Measurements from ENCODE around the gene HMOX2. TPM values are rescaled to one million over a fixed set of nuclear protein-coding genes. Genes with fewer than 3 reads are reported as not detected.

Gene HMOX2, protein sequence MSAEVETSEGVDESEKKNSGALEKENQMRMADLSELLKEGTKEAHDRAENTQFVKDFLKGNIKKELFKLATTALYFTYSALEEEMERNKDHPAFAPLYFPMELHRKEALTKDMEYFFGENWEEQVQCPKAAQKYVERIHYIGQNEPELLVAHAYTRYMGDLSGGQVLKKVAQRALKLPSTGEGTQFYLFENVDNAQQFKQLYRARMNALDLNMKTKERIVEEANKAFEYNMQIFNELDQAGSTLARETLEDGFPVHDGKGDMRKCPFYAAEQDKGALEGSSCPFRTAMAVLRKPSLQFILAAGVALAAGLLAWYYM
- total RNA-seq (2014; rRNA removed; shearing (Covaris generic)) = 32.2 and 34.6 TPM in 2 replicates
- polyA plus RNA-seq (2014; cell fraction: nucleus; rRNA removed) = 31.4 and 44.9 TPM in 2 replicates

DNA sequence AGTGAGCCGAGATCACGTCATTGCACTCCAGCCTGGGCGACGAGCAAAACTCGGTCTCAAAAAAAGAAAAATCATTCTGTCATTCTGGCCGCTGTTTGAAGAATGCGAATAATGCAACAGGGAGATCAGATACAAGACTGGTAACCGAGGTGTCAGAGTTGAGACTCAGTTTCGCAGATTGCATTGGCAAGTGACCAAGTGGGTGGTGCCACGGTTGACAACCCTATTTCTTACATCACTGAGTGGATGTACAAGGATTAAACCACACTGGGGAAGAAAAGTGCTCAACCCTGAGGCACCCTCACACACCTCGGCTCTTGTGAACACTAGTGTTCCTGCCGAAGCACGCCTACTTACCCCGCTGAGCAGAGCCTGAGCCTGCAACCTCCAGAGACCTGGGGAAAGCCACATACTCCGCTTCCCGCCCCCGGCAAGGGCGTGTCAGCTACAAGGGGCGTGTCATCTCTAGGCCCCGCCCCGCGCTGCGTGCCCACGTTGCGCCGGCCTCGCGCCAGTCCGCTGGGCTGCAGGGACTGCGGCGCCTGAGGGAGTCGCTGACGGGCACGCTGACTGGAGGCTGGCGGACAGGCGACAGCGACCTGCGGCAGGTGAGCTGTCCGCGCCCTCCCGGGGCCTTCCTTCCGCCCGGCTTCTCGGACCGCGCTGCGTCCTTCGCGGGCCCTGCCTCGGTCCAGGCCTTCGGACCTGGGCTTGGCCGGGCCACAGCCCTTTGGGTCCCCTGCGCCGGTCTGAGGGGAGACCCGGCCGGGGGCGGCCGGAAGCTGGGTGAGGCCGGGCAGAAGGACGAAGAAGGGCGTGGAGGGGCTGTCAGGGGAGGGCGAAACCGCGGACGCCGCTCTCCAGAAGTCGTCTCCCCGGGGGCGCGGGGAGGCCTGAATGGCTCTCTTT lies at the start of gene HMOX2:
HMOX2 (plus strand) TSS at position 519 of the 909 bp plus-strand sequence. CDS start 29,127 bp downstream, outside the sequence.
- peak; percentile 93 for DNase-seq (ENCODE audit: extremely low read depth, low read depth)

DNA sequence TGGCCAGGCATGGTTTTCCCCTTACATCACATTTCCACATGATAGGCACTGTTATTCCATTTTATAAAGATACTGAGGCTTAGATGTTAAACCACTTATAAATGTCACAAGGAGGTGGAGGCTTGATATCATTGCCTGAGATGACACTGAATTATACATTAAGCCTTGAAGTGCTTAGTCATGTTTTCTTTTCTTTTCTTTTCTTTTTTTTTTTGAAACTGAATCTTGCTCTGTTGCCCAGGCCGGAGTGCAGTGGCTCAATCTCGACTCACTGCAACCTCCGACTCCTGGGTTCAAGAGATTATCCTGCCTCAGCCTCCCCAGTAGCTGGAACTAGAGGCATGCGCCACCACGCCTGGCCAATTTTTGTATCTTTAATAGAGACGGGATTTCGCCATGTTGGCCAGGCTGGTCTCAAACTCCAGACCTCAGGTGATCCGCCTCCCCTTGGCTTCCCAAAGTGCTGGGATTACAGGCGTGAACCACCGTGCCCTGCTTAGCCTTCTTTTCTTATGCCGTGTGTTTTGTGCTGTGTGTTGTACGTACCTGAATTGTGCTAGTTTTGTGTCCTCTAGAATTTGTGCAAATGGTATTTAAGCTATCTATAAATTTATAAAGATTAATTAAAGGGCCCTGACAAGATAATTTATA lies 49.4 kb upstream of the HMOX2 start:
- DNase-seq (ENCODE audit: extremely low read depth, low read depth) = no peak

DNA sequence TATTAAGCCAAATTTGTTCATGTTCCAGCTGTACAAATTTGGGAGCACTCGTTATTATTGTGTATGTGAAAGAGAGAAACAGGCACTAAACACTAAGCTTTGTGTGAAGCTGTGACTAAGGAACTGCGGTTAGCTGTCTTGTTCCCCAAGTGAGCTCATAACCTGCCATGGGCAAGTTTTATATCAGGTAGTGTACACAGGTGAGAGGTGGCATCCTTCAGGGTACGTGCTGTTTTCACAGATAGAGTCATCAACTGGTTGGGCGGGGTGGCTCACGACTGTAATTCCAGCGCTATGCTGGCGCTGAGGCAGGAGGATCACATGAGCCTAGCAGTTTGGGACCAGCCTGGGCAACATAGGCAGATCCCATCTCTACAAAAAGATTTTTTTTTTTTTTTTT lies 47.7 kb upstream of the HMOX2 start:
- DNase-seq (ENCODE audit: extremely low read depth, low read depth) = no peak

DNA sequence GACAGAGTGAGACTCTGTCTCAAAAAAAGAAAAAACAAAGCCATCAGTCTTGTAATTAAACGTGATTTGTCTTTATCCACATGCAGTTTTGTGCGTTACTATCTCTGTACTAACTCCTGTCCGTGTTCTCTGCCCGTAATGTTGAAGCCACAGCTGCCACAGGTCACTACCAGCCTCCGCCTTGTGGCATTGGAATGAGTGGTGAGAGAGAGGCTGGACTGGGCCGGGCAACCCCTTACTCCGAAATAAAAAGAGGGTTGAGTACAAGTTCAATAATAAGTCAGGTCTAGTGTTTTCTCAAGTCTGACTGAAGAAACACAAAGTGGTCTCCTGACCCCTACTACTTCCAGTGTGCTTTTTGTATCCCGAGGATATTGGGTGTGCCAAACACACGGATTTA lies 45.2 kb upstream of the HMOX2 start:
- DNase-seq (ENCODE audit: extremely low read depth, low read depth) = no peak

DNA sequence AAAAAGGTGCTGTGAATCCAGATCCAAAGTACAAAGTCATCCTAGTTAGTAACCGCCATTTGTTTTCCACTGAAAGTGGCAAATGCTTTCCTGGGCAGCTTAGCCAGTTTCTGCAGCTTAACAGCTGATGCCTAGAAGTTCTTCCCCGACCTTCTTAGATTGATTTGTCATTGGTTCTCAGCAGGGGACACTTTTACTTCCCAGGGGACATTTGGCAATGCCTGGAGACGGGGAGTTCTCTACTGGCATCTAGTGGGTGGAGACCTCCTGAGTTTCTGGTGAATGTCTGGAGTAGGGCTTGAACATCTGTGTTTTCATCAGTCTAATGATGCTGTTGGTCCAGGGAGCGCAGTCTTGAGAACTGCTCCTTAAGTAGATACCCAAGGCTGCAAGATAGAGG lies 43.0 kb upstream of the HMOX2 start:
- DNase-seq (ENCODE audit: extremely low read depth, low read depth) = no peak

DNA sequence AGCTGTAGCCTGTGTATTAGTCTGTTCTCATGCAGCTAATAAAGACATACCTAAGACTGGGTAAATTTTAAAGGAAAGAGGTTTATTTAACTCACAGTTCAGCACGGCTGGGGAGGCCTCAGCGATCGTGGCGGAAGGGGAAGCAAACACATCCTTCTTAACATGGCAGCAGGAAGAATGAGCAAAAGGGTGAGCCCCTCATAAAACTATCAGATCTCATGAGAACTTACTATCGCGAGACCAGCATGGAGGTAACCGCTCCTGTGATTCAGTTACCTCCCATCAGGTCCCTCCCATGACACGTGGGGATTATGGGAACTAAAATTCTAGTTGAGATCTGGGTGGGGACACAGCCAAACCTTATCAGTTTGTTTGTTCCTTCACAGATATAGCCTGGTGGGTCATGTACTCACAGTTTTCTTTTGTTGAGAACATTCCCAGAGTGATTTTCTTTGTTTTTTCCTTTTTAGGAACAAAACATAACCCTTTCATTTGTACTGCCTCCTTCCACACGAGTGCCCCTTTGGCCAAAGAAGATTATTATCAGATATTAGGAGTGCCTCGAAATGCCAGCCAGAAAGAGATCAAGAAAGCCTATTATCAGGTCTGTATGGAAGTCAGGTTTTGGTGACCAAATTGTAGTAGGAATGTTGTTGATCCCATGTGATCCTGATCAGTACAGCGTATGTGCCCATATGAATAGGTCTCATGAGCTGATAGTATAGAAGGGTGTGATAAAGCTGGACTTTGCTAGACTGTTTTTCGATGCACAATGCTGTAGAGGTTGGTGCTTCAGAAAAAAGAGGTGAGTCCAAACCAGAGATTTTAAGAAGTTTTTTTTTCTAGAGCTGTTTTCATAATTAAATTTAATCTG lies 42.0 kb upstream of the HMOX2 start:
- no peak for DNase-seq (ENCODE audit: extremely low read depth, low read depth)

DNA sequence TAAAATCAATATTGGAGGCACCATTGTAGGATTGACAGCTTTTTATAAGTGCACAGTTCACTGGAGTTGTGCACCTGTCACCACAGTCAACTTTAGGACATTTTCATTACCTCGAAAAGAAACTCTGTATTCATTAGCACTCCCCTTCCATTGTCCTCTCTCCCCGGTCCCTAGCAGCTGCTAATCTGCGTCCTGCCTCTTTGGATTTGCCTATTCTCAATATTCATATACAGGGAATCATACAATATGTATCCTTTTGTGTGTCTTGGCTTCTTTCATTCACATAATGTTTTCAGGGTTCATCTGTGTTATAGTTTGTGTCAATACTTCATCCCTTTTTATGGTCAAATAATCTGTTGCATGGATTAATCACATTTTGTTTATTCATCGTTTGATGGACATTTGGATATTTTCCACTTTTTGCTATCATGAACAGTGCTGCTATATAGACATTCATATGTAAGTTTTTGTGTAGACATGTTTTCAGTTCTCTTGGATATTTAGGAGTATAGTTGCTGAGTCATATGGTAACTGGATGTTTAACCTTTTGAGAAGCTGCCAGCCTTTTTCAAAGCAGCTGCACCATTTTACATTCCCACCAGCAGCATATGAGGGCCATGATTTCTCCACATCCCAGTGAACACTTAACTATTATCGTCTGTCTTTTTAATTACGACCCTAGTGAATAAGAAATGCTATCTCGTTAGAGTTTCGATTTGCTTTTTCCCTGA lies 40.7 kb upstream of the HMOX2 start:
- DNase-seq (ENCODE audit: extremely low read depth, low read depth) = no peak

DNA sequence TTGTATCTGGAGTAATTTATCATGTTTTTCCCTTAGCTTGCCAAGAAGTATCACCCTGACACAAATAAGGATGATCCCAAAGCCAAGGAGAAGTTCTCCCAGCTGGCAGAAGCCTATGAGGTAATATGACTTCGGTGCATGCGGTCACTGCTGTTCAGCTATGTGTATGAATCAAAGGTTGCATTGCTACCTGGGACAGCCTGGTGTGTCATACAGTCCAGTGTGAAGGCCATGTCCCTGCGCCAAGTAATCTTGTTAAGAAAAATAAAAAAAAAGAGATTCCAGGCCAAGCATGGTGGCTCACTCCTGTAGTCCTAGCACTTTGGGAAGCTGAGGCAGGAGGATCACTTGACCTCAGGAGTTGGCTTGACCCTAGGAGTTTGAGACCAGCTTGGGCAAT lies 38.8 kb upstream of the HMOX2 start:
- DNase-seq (ENCODE audit: extremely low read depth, low read depth) = no peak

DNA sequence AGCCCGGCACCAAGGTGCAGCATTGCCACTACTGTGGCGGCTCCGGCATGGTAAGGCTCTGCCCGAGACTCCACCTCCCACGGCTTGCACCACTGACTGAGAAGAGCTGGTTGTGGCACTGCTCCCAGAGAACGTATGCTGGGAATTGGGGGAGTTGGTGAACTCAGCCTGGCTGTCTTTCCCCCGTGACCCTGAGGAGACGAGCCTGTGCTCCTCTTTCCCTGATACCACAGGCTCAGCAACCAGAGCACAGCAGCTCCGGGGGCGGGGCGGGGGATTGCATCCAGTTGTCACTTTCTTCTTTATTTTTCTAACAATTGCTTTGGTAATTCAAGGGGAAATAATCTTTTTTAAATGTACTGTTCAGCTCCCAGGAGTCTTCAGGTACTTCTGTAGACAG lies 33.8 kb upstream of the HMOX2 start:
- DNase-seq (ENCODE audit: extremely low read depth, low read depth) = no peak

DNA sequence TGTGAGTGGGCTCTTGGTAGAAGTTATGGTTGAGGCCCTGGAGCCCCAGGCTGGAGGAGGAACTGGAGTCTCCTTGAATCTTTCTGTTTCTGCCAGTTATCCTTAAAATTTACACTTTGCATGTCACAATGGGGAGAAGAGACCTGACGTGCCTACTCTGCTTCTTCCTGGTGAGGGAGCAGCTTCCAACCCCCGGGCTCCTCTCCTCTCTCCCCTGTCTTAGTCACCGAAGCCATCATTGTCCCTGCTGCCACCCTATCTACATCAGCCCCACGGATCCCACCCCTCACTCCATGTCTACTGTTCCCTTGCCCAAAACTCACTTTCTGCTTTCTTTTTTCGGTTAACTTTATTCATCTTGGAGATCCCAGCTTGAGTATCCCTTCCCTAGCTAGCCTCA lies 32.9 kb upstream of the HMOX2 start:
- DNase-seq (ENCODE audit: extremely low read depth, low read depth) = no peak

DNA sequence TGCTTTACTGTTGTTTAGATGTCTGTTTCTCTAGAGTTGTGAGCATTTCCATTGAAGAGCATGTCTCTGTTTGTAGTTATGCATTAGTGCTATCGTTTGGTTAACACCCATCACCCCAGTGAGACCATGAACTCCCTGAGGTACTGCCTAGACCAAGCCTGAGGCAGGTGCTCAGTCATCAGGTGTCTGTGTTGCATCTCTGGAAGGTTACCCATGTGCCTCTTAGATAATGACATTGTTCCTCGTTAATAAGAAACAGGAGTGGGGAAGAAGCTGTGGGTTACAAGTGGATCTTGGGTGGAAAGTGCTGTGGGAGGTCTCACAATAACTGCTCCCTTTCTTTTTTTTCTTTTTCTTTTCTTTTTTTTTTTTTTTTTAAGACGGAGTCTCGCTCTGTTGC lies 32.2 kb upstream of the HMOX2 start:
- DNase-seq (ENCODE audit: extremely low read depth, low read depth) = no peak

DNA sequence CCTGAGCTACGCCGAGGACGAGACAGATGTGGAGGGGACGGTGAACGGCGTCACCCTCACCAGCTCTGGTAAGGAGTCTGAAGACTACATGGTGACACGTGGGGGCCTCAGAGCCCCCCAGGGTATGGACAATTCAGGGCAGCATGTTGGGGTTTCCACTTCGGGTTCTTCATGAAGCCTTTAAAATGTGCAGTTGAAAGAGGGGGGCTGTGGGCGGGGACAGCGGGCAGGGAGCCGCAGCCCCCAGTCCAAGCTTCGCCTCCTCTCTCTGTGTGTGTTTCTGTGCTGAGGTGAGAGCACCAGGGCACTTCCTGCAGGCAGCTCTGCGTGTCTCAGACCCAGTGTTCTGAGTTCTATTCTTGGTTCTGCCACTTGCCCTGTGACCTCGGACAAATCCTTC lies 25.8 kb upstream of the HMOX2 start:
- no peak for DNase-seq (ENCODE audit: extremely low read depth, low read depth)

DNA sequence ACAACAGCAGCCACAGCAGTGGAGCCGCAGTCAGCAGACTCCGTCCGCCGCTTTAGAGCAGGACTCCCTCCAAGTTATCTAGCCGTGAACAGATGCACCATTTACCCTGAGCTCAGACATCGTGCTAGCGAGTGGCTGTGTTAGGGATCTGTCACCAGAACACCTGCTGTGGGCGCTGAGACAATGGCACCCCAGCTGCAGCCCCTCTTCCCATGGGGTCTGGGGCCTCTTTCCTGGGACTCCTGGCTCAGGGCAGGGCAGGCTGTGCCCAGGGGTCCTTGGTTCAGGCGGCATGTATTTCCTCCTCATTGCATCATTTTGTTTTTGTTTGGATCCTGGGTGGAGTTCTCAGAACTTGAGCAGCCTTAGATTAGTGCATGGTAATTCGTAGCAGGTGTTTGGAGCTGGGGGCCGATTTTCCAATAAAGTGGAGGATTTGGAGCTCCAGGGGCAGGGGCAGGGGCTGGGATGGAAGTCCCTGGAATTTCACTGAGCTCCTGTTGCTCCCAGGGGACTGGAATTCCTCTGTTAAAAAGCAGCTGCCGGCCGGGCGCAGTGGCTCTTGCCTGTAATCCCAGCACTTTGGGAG lies 25.2 kb upstream of the HMOX2 start:
- DNase-seq (ENCODE audit: extremely low read depth, low read depth) = peak; percentile 79

DNA sequence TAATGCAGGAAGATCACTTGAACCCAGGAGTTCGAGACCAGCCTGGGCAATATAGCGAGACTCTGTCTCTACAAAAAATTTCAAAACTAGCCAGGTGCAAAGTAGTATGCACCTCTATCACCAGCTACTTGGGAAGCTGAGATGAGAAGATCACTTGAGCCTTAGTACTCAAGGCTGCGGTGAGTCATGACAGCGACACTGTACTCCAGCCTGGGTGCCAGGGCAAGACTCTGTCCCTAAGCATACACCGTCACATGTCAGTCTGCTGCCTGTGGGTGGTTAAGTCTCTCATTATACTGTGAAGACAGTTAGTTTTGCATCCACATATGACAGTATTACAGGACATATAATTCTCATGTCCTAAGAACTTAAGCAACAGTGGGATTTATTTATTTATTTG lies 23.5 kb upstream of the HMOX2 start:
- DNase-seq (ENCODE audit: extremely low read depth, low read depth) = no peak

DNA sequence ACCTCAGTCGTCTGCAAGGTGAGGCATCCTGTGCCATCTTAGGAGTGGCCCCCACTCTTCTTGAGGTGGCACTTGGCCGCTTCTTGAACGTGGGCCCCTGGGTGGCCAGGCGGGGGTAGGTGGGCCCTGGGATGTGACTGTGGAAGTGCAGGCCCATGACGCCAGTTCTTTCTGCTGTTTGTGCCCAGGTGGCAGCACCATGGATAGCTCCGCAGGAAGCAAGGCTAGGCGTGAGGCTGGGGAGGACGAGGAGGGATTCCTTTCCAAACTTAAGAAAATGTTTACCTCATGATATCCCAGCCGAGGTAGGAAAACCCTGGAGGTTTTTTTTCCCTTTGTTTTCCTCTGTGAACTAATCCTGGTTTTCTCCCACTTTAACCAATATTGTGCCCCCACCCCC lies 21.6 kb upstream of the HMOX2 start:
- no peak for DNase-seq (ENCODE audit: extremely low read depth, low read depth)

DNA sequence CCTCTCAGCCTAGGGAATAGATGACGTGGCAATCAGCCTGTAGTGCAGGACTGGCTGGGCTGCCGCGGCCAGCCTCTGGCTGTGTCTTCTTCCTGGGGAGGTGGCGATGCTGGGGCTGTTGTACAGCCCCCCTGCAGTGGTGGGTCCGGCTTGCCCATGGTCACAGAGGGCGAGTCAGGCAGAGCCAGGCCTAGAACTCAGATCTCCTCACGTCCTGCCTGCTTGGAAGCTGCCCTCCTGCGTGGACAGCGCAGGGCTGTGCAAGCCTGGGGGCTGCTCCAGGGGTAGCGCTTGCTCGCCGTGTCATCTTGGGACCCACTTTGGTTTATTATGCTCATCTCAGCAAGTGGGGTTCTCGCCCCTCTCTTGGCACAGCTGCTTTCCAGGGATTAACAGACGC lies 21.1 kb upstream of the HMOX2 start:
- no peak for DNase-seq (ENCODE audit: extremely low read depth, low read depth)

DNA sequence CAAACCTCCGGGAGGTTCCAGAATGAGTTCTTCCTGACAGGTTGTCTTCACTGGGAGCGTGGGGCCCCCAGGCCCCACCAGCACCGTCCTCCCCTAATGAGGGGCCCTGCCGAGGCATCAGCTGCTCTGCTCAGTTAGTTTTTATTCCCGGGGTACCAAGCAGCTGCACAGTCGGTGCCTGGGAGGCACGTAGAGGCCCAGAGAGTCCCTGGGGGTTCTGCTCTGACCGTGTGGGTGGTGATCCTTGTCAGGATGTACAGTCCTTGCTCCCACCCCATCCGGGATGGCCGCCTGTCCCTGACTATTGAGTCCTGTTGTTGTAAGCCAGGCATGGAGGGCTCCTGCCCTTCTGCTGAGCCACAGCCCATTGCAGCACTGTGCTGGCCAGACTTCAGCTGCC lies 20.2 kb upstream of the HMOX2 start:
- DNase-seq (ENCODE audit: extremely low read depth, low read depth) = no peak

DNA sequence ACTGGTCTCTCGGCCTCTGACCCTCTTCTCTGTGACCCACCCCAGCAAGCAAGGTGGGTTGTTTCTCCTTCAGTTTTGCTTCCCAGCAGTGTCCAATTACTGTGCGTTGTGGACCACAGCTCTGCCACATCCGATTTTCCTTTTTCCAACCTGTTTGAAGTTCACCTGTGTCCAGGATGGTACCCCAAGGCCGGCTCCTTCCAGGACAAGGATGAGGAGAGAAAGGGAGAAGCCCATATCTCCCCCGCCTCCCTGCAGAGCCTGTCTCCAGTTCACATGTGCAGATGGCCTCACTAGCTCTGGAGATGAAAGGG lies 15.3 kb upstream of the HMOX2 start:
- DNase-seq (ENCODE audit: extremely low read depth, low read depth) = no peak

DNA sequence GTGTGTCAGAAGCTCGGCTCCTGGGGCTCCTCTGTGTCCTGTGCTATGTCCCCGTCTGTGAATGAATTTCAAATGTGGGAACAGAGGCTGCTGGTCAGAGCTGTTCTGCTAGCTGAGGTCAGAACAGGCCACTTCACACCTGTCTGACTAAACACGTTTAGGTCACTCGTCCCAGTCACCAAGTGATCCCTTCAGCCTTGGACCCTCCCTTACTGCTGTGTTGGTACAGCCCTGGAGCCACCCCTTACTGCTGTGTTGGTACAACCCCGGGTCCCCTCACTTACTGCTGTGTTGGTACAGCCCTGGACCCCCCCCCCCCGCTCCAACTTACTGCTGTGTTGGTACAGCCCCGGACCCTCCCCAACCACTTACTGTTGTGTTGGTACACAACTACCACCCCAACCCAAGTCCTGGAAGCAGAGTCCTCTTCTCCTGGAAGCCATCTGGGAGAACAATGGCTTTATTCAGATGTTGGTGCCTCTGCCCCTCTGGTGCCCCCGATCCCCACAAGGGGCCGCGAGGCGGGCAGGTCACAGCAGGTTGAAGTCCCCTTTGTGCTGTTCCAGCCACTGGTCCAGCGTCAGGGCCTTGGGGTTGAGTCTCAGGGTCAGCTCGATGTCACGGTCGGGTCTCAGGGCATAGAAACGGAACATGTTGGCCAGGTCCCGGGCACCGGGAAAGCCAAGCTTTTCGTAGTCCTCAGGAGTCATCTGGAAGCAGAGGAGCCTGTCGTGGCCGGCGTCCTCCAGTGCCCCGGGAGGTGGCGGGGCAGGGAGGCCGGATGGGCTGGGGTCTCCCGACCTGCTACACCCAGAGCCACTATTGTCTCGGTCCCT lies 14.7 kb upstream of the HMOX2 start:
- DNase-seq (ENCODE audit: extremely low read depth, low read depth) = no peak
